MV-4-11 (cell line): ENCODE measurements around the gene SMIM9.
"Not testable (repeated sequence)": the region's sequence is repeated elsewhere in the genome, so short reads cannot be mapped to it uniquely, and the experiment has no call there.

Source experiments
- DNase-seq: peaks from one replicate; lab custom pipeline; 2025; lab: John Stamatoyannopoulos, UW

The SMIM9 gene

DNA sequence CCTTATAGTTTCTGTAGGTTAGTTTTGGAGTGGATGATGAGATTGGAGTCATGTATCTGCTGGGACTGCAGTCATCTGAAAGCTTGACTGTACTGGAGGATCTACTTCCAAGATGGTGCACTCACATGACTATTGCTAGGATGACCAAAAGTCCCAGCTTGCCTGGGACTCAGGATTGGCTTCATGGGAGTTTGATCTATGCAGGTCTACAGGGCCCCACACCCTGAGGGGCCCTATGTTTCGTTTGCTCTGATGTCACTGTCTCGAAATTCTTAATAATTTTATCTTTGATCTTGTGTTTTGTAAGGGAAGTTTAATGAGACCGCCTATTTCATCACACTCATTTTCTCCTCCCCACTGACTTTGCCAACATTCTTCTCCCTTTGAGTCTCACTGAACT is at the start of gene SMIM9:
TSS of gene SMIM9 (minus strand) at position 101 of the 400 bp plus-strand sequence. CDS start 3,806 bp downstream, outside the sequence.
- no peak for DNase-seq

DNA sequence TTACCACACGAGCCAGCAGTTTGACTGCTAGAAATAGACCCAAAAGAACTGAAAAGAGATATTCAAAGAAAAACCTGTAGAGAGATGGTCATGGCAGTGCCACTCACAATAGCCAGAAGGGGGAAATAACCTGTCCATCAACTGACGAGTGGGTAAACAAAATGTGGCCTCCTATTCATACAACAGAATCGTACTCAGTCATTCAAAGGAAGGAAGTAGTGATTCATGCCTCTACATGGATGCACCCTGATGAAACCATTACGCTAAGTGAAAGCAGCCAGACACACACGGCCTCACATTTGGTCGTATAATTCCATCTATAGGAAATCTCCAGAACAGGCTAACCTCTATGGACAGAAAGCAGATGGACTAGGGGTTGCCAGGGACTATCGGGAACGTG is 49.6 kb upstream of the SMIM9 start:
- DNase-seq: not testable (repeated sequence)

DNA sequence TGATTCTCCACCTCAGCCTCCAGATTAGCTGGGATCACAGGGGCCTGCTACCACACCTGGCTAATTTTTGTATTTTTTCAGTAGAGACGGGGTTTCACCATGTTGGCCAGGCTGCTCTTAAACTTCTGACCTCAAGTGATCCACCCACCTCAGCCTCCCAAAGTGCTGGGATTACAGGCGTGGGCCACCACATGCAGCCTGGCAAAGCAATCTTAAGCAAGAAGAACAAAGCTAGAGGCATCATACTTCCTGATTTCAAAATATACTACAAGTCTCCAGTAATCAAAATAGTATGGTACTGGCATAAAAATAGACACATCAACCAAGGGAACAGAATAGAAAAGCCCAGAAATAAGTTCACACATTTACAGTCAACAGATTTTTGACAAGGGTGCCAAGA is 38.9 kb upstream of the SMIM9 start:
- no peak for DNase-seq

DNA sequence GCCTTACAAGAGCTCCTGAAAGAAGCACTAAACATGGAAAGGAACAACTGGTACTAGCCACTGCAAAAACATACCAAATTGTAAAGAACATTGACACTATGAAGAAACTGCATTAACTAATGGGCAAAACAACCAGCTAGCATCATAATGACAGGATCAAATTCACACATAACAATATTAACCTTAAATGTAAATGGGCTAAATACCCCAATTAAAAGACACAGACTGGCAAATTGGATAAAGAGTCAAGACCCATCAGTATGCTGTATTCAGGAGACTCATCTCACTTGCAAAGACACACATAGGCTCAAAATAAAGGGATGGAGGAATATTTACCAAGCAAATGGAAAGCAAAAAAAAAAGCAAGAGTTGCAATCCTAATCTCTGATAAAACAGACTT is 34.1 kb upstream of the SMIM9 start:
- DNase-seq: not testable (repeated sequence)

DNA sequence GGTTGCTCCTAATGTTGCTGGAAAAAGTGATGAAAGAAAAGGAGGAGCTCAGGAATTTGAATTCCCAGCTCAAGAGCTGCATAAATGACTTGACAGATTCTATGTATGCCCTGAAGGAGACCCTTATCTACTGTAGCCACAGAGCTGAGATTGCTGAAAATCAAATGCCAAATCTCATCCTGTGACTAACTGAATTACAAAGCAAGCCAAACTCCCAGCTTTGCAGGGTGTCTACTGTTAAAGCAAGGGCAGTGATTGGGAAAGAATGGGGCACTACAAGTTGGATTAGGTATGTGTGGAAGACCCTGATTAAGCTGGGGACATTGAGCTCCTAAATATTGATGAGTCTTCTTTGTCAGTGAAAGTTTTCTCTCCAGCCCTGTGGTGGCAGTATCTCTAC is 20.8 kb upstream of the SMIM9 start:
- DNase-seq: no peak

DNA sequence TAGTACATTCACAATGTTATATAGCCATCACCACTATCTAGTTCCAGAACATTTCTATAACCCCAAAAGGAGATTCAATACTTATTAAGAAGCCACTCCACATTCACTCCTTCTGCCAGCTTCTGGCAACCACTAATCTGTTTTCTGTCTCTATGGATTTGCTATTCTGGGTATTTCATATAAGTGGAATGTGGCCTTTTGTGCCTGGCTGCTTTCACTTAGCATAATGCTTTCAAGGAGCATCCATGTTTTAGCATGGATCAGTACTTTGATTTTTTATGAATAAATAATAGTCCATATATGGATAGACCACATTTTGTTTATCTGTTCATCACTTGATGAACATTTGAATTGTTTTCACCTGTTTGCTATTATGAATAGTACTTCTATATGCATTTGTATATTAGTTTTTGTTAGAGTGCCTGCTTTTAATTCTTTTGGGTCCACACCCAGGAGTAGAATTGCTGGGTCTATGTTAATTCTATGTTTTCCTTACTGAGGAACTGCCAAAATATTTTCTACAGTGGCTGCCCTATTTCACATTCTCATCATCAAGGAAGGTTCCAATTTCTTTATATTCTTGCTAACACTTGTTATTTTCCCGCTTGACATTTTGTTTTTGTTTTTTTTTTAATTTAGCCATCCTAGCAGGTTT is 16.6 kb upstream of the SMIM9 start:
- DNase-seq: no peak

DNA sequence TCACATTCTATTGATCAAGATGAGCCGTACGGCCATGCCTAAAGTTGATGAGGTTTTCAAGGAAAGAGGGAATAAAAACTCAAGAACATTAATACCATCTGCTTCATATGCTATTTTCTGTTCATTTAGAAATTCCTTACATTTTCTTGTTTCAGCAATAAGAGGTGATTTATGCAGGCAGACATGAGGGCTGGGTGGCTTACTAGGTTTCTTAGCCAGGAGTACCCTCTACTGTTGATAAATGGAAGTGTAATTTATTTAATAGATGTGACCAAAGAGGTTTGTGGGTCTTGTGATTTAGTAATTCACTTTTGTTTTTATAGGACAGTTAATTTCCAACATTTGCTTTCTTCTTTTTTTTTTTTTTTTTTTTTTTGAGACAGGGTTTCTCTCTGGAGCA is 6.4 kb upstream of the SMIM9 start:
- peak; percentile 45 for DNase-seq

DNA sequence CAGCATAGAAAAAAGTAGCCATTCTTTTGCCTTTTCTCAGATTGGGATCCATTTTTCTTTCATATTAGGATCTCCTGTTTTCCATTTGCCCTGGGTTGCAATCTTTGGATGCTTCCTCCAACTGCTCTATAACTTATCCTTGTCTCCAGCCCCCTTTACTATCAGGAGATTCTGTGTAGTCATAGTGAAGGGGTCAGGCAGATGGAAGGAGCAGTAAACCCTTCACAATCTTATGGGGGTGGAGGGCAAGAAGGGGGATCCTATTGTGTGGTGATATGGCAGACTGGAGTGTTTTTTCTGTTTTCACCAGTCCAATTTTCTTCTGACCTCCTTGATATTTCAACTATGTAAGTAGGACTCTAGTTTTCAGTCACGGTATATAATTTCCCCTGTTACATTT is 1.7 kb upstream of the SMIM9 start:
- no peak for DNase-seq

DNA sequence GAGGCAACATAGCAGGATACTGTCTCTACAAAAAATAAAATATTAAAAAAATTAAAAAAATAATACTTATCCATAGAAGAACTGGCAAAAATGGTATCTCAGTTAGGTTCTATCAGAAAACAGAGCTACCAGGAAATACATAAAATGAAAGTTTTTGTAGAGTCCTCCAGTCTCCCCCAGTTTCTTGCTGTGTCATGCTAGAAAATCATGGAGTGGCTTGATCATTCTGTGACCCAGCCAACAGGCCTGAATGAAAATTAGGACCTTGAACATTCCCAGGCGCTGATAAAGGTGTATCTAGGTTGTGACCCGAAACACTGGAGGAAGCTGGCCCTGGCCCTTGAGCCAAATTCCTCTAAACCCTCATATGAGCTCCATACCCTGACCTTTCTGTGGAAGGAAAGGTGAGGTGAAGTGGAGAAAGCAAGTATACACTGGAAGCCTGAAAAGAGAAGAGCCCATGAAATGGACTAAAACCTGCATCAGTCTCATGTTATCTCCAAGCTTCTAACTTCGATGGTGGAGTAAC is 652 bp downstream of the SMIM9 start:
- DNase-seq: no peak

DNA sequence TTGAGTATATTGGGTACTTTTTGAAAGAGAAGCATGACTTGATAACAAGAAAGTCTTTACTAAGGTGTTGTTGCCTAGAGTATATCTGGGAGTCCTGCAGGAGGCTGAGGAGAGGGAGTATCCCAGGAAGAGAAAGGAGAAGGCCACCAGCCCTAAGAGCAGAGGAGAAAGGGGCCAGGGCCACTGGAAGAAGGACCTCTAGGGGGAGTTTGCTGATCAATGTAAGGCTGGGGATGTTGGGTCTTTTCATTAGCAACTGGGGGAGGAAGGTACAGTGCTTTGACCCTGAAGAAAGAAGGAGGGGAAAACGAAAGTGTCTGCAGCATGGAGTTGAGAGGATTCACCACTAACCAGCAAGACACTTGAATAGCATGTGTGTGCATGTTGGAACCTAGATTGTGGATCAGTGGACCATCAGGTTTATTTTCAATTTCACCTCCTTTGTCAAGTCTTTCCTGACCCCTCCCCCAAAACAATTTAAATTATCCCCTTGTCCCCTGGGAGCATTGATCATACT is 4.5 kb downstream of the SMIM9 start:
- DNase-seq: no peak

DNA sequence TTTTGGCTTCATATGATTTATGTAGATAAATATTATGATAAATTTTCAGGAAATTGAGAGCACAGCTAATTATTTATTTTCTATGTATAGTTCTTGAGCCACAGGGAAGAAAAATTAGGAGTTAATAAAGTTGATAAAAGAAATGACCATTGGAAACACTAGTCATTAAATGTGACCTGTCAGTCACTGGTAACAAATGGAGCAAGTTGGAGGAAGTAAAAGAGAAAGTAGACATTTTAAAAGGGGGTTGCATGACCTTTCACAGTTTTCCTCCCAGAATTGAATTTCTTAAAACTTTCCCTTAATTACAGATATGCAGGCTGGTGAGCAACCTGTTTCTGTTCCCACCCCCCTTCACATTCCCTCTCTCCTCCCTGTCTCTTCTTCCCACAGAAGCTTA is 5.3 kb downstream of the SMIM9 start:
- no peak for DNase-seq

DNA sequence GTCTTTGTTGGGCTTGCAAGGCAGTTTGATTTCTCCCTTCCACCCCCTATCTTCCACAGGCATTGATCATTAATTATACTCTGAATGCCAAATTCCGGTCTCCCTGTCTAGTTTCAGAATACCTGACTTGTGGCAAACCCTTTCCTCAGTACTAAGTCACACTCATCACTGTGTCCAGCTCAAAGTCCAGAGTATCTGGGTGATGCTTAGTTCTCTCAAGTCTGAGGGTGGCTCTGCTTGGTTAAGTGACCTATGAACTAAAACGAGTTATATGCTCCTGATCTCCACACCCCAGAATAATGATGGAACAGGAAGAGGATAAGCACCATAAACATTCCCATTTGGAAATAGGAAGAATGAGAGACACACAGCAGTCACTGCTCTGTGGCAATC is 6.5 kb downstream of the SMIM9 start:
- no peak for DNase-seq

DNA sequence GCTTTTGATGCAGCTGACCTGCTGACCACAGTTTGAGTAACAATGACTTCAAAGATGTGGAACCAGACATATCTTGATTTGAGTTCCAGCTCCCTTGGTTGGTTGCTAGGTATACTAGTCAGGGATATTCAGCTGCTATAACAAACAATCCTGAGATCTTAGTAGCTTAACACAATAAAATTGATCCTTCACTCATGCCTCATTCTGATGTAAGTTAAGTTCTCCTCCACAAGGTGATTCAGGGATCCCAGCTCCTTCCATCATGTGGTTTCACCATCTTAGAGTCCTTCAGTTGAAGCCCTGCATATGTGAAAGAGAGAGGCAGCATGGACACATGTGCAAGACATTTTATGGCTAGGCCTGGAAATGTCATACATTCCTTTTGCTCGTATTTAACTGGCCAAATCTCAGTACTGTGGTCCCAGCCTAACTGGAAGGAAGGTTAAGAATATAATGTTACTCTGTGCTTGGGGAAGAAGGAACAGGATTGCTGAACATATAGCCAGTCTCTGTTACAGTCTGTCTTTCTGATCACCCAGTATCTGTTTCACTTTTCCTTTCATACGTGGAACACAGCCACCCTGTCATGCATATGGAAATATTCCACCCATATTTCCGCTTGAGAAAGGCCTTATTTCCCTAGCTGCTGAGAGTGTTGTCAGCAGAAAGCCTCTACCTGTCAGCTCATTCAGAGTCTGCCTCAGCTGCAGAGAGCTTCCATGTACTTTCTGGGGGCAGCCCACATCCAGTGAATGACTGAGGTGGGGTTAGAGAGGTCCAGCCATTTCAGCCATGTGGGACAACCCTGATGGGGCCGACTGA is 7.1 kb downstream of the SMIM9 start:
- no peak for DNase-seq

DNA sequence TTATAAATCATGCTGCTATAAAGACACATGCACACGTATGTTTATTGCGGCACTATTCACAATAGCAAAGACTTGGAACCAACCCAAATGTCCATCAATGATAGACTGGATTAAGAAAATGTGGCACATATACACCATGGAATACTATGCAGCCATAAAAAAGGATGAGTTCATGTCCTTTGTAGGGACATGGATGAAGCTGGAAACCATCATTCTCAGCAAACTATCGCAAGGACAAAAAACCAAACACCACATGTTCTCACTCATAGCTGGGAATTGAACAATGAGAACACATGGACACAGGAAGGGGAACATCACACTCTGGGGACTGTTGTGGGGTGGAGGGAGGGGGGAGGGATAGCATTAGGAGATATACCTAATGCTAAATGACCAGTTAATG is 8.9 kb downstream of the SMIM9 start:
- not testable (repeated sequence) for DNase-seq

DNA sequence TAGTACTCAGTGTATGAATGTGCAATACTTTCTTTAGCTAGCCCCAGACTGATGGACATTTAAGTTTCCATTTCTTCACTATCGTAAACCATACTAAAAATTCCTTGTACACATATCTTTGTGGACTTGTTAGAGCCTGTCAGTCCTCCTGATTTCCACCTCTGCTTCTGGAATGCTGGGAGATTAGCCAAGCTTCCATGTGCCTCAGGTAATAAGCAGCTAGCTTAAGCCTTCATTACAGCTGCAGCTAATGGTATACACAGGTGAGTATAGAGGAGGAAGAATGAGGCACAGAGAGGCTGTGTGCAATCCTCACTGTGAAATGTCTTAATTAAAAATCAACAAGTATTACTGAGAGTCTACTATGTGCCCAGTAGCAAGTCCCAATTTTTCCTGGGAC is 9.8 kb downstream of the SMIM9 start:
- no peak for DNase-seq

DNA sequence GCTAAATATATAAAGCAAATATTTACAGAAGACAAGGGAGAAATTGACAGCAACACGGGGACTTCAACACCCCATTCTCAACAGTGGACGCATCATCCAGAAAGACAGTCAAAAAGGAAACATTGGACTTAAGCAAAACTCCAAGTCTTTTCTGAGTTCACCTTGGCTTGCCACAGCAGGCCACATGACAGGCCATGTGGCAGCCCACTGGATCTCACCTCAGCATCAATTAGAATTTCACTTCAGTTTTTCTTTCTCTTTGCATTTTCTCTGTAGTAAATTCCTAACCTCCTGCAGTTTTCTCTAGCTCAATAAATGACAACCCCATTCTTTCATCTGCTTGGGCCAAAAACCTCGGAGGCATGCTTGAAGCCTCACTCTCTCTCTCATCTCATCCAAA is 12.4 kb downstream of the SMIM9 start:
- no peak for DNase-seq

DNA sequence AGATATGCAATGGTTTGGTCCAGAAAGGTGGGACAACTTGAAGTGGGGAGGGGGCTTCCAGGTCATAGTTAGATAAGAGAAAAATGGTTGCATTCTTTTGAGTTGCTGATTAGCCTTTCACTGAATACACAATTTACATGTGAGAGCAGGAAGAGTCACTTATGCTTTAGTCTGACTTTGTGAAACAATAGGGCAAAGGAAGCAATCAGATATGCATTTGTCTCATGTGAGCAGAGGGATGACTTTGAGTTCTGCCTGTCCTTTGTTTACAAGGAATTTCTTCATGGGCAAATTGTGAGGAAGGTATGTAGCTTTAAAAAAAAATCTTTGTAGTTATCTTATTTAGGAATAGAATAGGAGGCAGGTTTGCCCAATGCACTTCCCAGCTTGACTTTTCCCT is 12.9 kb downstream of the SMIM9 start:
- no peak for DNase-seq

DNA sequence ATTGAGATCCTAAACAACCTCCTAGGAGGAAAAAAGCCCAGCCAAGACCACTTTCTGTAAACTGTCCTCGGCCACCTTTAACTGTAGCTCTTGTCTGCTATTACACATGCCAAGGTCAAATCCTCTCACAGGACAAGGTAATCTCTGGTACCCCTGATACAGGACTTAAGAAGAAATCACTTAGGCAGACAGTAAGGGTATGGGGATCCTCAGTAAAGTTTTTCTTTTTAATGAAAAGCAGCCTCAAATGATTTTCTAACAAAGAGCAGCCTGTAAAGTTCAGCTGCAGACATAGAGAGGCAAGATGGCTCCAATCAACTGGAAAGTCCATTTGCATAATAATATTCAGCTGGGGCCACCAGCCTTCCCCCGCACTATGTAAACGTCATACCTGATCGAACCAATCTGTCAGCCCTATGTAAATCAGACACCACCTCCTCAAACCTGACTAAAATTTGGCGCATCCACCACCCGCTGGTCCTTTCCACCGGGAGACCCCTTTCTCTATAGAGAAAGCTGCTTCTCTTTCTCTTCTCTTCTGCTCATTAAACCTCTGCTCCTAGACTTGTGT is 14.6 kb downstream of the SMIM9 start:
- DNase-seq: no peak

DNA sequence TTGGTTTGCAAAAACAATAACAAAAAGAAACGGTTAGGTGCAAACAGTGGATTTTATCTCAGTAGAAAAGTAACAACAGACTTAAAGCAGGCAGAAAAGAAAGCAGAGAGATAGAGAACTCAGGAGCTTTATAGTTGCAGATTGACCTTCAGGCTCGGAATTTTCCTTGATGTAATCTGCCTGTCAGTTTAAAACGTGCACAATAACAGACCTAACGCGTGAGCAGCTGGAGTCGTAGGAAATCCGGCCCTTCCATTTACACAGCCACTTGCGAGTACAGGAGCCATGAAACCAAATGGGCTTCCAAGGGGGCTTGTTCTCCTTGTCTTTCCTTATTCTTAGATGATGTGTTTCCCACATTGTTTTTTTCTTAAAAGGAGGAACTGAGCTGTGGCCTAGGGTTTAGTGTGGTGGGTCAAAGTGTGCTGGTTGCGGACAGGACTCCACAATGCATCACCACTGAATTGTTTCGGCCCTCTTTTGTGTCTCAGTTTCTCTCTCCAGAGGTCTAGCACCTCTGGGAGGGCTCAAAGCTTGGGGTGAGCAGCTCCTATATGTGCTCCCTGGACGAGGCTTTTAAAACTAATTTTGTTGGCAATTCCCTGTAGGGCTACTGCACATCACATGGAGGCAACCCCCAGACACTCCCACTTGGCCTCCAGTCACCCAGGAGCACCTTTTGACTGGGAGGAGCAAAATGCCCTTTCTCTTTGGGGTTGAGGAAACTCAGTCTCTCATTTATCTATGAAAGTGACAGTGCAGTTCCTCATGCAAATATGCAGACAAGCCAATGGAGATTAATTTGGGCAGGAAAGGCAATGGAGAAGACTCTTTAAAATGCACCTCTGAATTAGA is 15.3 kb downstream of the SMIM9 start:
- DNase-seq: peak; percentile 6

DNA sequence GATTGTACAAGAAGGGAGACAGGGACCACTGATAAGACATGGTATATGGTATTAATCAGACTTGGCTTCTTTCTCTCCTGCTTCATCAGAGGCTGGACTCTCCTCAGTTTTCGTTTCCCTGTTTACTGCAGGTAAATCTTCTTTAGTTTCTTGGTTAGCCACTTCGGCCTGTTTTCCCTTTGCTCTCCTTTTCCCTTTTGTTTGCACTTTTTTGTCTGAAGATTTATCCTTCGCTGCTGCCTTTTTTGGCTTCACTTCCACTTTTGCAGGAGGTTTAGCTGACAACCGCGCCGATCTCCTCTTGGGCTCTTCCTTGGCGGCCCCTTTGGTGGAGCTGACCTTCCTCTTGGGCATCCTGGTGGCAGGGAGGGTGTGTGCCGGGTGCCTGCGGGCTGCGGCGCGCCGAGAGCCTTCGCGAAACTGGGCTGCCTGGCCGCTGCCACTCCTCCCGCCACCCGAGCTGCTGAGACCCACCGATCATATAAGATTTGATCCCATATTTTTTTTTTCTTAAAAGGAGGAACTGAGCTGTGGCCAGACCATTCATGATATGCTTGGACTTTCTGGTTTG is 17.3 kb downstream of the SMIM9 start:
- not testable (repeated sequence) for DNase-seq

DNA sequence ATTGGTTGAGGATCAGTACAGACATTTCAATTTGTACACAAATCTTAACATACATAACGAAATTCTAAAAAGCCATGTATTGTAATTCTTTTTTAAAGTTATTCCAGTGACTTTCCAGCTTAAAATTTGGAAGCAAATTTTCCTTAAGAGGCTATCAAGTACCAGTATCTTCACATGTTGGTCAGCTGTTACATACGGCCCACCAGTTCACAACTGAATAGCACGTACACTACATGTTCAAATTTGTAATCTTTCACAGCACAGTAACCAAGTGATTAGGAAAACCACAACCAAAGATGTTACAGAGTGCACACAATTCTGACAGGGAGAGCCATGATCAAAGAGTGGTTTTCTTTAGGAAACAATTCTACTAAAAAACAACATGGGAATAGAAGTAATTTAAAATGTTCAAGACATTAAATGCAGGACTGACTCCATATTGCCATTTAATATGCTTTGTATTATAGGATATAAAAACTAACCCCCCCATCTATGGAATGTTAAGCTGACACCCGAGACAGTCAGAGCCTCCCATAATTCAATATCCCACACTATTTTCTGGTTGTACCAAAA is 18.1 kb downstream of the SMIM9 start:
- not testable (repeated sequence) for DNase-seq
